Astrocyte (in vitro differentiated cells and primary cell): Measurements from ENCODE around the gene CDC34.

Experiments used
- EZH2 ChIP-seq: IDR thresholded peaks from 2 replicates; pipeline ENCODE4 v1.6.1; 2012; ENCODE audit warnings: mild to moderate bottlenecking, low read length, inconsistent platforms; ENCODE audit not compliant: insufficient read depth
- TF ChIP-seq, protein P1 (sequence below): IDR thresholded peaks from 2 replicates; pipeline ENCODE4 v1.5.1; 2011; ENCODE audit warnings: low read depth, mild to moderate bottlenecking, inconsistent platforms, low read length, moderate library complexity; ENCODE audit not compliant: insufficient read depth

DNA sequence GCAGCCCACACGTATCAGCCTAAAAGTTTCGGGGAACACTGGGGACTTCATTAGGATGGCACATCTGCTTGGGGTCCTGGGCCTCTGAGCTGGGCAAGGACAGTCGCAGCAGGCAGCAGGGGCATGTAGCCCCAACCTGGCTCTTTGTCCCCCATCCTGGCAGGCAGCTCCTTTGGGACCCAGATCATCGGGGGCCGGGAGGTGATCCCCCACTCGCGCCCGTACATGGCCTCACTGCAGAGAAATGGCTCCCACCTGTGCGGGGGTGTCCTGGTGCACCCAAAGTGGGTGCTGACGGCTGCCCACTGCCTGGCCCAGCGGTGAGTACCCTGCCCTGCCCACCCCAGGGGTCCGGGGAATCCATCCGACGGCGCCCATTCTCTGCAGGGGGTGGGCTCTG lies 15.6 kb downstream of the CDC34 start:
- TF ChIP-seq, protein P1, sequence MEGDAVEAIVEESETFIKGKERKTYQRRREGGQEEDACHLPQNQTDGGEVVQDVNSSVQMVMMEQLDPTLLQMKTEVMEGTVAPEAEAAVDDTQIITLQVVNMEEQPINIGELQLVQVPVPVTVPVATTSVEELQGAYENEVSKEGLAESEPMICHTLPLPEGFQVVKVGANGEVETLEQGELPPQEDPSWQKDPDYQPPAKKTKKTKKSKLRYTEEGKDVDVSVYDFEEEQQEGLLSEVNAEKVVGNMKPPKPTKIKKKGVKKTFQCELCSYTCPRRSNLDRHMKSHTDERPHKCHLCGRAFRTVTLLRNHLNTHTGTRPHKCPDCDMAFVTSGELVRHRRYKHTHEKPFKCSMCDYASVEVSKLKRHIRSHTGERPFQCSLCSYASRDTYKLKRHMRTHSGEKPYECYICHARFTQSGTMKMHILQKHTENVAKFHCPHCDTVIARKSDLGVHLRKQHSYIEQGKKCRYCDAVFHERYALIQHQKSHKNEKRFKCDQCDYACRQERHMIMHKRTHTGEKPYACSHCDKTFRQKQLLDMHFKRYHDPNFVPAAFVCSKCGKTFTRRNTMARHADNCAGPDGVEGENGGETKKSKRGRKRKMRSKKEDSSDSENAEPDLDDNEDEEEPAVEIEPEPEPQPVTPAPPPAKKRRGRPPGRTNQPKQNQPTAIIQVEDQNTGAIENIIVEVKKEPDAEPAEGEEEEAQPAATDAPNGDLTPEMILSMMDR: no peak
- TF ChIP-seq EZH2: no peak
